GM13977 (cell line): ENCODE results near the gene ACMSD.

Source experiments
- DNase-seq: peaks from one replicate; pipeline ENCODE4 v3.0.0; 2012; ENCODE audit warnings: low spot score
- in situ Hi-C: fragments of 300-500 bp; cut with MboI; formaldehyde crosslinking; loops from one replicate; pipeline ENCODE4 v1.12.0; 2022; ENCODE audit warnings: low sequenced_read_pairs, low pct_unique_long_range_greater_than_20kb, mixed read lengths, inconsistent platforms; ENCODE audit not compliant: unreplicated experiment
- TF ChIP-seq, protein P1 (sequence below): IDR thresholded peaks from 2 replicates; pipeline ENCODE4 v1.5.1; 2012; ENCODE audit warnings: mild to moderate bottlenecking, control low read depth; ENCODE audit not compliant: insufficient read depth; ENCODE audit errors: extremely low read depth, missing control alignments

ACMSD gene

DNA sequence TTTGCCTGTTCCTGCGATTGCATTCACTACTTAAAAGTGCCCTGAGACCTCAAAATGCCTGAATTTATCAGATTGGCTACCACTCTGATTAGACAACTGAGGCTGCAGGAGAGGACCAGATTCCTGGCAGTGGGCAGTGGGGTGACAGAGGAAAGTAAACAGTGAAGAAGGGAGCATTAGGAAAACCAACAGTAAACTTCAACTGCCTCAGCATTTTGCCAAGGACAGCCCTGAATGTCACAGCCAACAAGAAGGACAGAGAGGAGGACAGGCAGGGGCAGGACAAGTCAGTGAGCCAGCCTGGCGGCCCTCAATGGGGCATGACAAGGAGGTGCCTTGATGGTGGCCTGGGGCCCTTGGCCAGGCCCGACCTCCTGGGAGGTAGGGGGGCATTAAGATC is 24.3 kb downstream of the ACMSD start:
- DNase-seq = no peak
- TF ChIP-seq, protein P1, sequence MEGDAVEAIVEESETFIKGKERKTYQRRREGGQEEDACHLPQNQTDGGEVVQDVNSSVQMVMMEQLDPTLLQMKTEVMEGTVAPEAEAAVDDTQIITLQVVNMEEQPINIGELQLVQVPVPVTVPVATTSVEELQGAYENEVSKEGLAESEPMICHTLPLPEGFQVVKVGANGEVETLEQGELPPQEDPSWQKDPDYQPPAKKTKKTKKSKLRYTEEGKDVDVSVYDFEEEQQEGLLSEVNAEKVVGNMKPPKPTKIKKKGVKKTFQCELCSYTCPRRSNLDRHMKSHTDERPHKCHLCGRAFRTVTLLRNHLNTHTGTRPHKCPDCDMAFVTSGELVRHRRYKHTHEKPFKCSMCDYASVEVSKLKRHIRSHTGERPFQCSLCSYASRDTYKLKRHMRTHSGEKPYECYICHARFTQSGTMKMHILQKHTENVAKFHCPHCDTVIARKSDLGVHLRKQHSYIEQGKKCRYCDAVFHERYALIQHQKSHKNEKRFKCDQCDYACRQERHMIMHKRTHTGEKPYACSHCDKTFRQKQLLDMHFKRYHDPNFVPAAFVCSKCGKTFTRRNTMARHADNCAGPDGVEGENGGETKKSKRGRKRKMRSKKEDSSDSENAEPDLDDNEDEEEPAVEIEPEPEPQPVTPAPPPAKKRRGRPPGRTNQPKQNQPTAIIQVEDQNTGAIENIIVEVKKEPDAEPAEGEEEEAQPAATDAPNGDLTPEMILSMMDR = no peak
- in situ Hi-C loops = no loop called here

DNA sequence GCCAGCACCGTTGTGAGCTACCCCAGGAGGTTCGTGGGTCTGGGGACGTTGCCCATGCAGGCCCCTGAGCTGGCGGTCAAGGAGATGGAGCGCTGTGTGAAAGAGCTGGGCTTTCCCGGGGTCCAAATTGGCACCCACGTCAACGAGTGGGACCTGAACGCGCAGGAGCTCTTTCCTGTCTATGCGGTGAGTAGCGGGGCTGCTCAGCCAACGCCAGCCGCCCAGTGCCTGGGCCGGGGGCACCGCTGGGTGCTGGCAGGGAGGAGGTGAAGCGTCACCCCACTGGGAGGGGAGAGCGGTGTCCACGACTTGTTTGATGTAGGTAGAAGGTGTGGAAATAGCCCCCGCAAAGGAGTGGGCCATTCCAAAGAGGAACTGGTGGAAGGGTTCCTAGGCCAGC is 25.0 kb downstream of the ACMSD start:
- TF ChIP-seq, protein P1 = no peak
- in situ Hi-C loops = no loop called here
- no peak for DNase-seq

DNA sequence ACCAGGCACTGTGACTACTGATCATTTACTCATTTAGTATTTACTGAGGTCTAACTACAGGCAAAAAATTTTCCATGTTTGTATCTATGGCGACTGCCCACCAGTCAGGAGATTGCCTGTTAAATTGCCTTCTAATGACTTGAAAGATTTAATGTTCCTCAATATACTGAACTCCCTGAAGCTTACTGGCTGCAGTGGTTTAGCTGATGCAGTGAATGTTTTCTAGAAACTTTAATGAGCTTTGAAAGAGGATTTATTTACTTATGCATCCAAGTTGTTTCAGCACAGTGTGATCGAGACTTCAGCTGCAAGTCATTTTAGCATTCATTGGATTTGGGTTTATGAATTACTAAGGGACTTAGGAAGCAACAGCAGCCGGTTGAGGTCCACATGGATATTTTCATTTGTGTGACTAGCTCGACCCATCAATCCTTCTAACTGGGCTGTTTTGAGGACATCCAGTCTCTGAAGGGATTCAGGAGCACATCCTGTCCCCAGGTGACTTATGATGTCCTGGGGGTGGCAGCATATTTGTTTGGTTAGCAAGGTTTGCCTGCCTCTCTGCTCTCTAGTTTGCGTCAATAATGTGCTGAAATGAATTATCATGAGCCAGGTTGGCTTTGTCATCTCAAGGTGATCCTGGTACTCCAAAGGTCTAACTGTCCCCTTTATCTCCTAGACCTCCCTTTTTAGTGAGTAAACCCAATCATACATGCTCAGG is 26.8 kb downstream of the ACMSD start:
- TF ChIP-seq, protein P1 = no peak
- in situ Hi-C loops = no loop called here
- DNase-seq = no peak

DNA sequence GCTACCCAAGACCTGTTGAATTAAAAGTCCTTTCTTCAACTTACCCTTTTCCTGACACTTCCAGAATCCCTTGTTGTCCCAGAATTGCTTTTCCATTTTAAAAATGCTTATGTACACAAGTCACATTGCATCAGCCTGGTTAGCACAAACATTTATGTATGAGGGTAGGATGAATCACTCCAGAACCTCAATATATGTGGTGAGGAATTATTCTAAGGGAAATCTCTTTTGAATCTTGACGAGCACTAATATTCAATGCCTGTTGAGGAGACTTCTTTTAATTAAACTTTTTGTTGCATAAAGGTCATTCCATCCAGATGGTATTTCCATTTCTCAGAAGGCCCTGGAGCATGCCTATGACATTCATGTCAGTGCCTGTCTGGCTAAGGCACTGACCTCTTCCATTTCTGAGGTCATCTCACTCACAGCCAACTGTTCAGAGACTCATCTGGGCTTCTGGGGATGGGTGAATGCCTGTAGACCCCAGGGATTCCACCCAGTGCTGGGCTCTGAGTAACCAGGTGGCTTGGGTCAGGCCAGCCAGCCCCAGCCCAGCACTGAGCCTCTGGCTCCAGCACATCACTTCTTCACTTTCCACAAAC is 28.2 kb downstream of the ACMSD start:
- DNase-seq = no peak
- in situ Hi-C loops = no loop called here
- TF ChIP-seq, protein P1 = no peak

DNA sequence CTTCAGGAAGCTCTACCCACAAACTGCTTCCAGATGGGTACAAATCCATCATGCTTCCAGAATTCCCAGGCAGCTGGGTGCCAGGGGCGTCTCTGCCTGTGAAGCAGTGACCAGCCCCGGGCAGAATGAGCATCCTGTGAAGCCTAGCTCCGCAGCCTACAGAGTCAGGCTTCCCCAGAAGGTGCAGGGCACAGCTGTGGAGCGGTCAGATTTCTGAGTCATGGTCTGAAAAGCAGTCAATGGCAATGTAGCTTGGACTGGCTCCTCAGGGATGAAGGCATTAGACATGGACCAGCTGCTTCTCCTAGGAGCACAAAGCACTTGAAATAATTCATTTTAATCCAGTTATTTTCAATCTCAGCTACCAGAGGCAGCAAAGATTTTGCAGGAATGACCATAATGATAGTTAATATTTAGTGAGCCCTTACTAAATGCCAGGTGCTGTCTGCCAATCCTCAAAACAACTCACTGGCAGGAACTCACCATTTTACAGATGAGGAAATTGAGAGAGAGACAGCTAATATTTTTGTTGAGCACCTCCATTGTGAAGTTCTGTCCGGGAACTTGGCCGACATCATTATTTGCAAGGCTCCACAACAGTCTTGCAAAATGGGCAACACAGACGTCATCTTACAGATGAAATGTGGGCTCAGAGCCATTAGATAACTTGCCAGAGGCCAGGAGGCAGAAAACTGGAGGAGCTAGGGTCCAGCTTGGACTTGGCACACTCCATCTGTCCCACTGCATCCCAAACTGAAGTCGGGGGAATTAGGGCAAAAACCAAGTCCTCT is 31.7 kb downstream of the ACMSD start:
- no peak for DNase-seq
- TF ChIP-seq, protein P1 = no peak
- in situ Hi-C loops = no loop called here

DNA sequence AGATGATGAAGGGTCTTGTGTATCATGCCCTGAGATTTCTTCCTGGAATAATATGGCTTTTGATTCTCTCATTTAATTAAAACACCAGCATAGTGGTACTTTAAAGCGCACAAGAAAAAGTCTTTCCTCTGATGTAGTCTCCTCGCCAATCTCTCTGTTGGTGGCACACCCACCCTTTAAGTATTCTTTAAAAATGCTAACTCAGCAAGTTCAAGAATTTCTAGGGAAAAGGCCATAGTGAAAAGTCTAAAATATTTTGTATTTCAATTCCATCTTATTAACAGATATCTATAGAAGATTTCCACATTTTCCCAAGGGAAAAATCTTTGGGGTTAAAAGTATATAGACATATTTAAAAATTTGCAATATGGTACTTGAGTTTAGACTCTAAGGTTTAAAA is 34.7 kb downstream of the ACMSD start:
- TF ChIP-seq, protein P1 = no peak
- no peak for DNase-seq
- in situ Hi-C loops = no loop called here
